Measurements from ENCODE around the gene NID1.

Gene NID1

GRCh38 chr1:236066828-236067386 lies 2.0 kb upstream of the NID1 start:
- DNase-seq (ENCODE audit: low spot score) (no peak), FAIRE-seq (no peak)

DNA sequence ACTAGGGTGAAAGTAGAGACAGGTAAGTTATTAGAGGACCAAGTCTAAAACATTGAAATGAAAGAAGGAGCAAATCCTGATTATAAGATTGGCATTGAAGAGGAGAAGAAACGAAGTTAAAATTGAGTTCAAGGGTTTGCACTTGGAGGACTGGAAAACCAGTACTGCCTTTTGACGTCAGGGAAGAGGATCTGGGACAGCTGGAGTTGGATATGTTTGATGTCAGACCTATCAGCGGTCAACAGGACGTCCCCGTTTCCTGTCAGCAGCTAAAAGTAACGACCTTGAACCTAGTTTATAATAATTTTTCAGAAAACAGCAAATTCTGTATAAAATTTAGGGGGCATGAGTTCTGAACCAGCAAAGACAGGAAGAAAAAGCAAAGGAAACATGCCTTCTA lies 1.2 kb upstream of the NID1 start:
- FAIRE-seq (no peak), DNase-seq (ENCODE audit: low spot score) (no peak)

DNA sequence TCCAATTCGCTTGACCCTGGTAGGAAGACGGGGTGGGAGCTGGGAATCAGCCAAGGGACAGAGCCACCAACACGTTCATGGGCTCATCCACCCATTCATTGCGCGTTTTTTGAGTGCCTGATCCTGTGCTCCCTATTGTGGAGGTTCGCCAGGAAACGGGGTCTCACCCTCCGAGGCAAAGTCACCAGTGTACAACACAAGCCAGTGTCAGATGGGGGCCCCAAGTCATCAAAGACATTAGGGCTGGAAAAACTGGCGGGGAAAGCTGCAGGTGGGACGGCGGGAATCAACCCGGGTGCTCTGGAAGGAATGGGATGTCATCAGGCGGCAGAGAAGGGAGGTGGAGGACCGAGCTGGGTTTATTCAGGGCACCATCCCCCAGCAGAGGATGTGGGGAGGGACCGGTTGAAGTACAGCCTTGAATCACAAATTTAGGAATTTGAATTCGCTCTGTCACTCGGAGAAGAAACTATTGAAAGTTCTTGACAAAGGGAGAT lies 667 bp upstream of the NID1 start:
- no peak for DNase-seq (ENCODE audit: low spot score)
- FAIRE-seq = no peak

DNA sequence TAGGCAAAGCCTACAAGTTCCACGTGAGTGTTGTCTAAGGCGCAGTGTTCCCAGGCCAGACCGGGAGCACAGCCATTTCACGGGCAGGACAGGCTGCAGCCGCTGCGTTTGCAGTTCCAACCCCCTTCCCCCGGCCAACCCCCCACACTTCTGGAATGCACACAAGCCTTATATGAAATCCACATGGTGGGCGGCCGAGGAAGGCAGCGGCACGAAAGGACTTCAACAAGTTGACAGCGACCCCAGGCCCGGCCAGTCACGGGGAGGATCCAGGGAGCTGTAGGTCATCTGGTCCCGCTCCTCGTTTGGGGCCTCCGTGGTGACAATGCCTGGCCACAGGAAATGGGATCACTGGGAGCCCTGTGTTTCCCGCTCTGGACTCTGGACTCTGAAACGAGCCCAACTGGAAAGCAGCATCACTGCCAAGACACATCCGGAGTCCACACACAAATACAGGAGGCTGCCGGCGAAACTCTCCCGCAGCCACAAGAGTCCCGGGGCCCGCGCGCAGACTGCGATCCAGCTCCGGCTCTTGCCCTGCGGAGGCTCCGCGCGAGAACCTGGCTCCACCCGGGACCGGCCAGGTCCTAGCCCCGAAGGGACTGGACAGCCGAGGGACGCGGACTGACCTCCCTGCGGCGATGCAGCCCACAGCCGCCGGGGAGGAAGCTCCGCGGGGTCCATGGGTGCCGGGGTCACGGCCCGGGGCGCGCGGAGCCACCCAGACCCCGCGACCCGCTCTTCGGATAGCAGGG lies 794 bp downstream of the NID1 start:
- FAIRE-seq (no peak), DNase-seq (ENCODE audit: low spot score) (peak; percentile 49)

GRCh38 chr1:236063551-236063918 lies 1.4 kb downstream of the NID1 start:
- DNase-seq (ENCODE audit: low spot score) = no peak
- no peak for FAIRE-seq

DNA sequence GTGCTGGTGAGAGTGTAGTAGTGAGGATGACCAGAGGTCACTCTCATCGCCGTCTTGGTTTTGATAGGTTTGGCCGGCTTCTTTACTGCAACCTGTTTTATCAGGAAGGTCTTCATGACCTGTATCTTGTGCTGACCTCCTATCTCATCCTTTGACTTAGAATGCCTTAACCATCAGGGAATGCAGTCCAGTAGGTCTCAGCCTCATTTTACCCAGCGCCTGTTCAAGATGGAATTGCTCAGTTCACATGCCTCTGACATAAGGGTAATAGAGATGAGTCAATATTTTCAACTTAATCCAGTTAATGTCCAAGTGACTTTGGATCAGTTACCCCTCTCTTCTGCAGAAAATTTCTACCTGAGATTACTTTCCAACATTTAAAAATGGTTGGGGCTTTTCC lies 4.6 kb downstream of the NID1 start:
- DNase-seq (ENCODE audit: low spot score) (no peak), FAIRE-seq (no peak)

GRCh38 chr1:236059011-236059410 lies 5.9 kb downstream of the NID1 start:
- no peak for FAIRE-seq

DNA sequence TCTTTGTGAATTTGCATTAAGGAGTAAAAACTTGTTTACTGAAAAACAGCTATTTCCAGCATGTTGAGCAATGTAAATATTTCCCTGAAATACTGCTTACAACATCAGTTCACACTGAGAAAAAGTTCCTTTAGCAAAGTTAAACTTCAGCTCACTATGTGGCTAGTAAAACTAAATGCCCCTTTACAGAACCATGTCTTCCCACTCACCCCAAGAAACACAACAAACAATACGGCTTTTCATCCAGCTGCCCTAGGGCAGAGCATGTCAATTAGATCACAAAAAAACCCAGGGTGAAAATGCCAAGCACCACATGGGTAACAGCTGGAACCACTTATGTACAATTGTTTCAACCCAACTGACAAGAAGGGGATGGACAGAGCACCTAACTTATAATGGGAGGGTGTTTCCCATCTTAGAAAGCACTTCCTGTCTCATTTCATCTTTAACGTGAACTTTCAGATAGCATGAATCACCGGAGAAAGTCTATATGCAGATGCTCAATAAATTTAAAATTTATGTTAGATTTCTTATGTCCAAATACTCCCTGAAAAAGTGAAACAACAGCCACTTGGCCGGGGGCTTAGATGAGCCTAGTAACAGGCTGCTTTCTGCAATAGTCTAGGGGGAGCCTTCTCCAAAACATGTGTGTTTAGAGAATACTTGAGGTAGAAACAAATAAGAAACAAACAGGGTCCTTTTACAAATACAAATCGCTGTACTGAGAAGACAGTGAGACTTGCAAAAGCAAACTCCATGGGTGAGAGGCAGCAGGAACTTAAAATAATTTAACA lies 6.6 kb downstream of the NID1 start:
- no peak for FAIRE-seq
- DNase-seq (ENCODE audit: low spot score) = no peak

More at GRCh38 chr1:236059011-236059410, 5.9 kb downstream of the NID1 start:
- no peak for DNase-seq (ENCODE audit: low spot score)

DNA sequence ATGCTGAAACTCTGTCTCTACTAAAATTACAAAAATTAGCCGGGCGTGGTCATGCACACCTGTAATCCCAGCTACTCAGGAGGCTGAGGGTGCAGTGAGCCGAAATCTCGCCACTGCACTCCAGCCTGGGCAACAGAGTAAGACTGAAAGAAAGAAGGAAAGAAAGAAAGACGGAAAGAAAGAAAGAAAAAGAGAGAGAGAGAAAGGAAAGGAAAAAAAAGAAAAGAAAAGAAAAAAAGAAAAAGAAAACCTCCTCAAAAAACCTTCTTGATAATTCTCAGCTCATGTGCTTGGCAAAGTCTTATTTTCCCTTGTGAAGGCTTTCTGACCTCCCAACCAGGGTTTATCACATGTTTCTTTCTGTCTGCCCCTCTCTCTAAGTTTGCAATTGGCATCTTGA lies 7.3 kb downstream of the NID1 start:
- DNase-seq (ENCODE audit: low spot score) = no peak
- no peak for FAIRE-seq

GRCh38 chr1:236052232-236052993 lies 12.5 kb downstream of the NID1 start:
- DNase-seq (ENCODE audit: low spot score) = no peak
- FAIRE-seq = no peak

DNA sequence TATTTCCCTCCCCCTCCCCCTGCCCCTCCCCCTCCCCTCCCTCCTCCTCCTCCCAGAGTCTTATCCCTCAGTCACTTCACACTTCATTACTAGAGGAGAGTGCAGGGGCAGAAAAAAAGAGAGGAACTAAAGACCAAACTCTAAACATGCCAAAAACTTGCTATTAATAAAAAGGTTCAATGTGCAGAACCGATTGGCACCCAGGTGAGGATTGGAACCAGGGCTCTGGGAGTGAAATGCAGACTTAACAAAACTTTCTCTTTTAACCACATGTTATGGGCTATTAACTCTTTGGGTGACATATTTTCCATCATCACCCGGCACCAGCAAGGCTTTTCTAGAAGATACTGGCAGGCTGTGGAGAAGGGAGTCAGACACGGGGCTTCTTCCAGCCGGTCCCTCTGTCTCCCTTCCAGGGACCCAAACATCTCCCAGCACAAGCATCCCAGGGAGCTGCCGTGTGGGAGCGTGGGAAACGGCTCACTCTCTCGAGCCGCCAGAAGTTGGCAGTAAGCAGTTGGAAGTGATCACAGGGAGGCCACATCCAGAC lies 13.6 kb downstream of the NID1 start:
- DNase-seq (ENCODE audit: low spot score) (no peak), FAIRE-seq (no peak)

DNA sequence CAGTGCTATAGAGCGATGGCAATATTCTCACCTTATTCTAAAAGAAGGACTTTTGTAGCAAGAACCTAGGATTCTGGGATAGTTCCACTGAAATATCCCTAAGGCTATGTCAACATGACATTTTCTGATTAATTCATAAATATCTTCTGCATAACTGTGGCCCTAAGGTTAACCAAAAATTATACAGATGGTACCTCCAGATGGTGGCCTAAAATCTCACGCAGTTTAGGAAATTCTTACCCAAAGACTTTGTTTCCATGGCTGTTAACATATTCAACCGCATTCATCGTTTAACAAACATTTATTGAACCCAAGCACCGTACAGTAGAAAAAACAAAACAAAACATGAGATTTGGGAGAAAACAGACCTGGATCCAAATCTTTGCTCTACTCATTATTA lies 19.1 kb downstream of the NID1 start:
- no peak for DNase-seq (ENCODE audit: low spot score)
- no peak for FAIRE-seq

DNA sequence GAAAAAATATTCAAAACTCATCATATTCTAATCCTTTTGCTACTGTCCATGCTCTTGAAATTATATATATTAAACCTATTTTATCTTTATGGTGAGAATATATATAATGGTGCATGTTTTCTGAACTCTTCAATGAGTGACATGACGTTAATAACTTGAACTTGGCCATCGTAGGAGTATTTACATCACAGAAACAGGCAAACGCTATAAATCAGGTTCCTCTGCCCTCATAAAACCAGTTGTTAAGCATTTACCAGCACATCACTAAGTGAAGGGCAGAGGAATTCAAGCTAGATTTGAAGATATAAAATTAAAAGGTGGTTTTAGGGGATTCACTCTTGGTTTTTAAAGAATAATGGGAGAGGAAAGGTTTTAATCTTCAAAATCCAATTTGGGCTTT lies 20.5 kb downstream of the NID1 start:
- DNase-seq (ENCODE audit: low spot score) = no peak
- FAIRE-seq = no peak

DNA sequence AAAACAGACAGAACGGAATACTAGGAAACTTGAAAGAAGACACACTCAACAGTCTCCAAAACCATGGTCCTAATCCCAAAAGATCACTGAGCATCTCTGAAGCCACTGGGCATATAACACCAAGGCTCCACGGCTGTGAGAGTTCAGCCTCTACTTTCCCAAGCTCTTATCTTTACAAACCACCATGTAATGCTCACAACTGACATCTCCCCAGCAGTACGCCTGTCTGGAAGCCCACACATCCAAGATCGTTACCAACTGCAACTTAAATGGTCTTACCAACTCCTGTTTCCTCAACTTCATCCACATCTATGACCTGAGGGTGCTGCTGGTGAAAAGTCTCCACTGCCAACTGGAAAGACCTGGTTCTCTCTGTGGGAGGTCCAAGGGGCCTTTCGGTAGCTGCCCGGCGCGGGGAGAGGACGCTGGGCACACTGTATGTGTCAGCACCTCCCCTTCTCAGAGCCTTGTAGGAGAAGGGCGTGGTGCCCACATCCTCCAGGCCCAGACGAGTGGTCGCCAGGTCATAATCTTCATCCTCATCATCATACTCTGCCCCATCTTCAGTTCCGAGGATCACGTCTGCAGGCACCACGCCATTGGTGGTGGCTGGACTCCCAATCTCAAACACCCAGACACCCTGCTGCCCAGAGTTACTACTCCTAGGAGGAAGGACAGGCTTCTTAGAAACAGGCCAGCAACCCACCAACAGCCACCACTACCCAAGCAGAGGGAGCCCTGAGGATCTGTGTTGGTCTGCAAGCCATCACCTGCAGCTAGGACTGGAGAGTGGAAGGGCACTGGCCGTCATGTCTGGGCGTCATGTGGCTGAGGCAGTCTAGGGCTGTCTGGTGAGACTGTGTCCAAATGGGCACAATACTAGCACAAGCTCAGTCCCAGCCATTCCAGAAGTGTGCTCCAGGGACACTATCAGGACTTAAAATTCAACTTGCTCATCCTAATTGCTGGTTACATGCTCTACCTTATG lies 23.0 kb downstream of the NID1 start:
- no peak for DNase-seq (ENCODE audit: low spot score)
- no peak for FAIRE-seq

- FAIRE-seq (no peak), DNase-seq (ENCODE audit: low spot score) (no peak)
These were observed 24.9 kb downstream of the NID1 start for GRCh38 chr1:236039740-236040685.

GRCh38 chr1:236038034-236038433 lies 26.9 kb downstream of the NID1 start:
- DNase-seq (ENCODE audit: low spot score) = no peak
- FAIRE-seq = no peak

GRCh38 chr1:236035681-236036101 lies 29.2 kb downstream of the NID1 start:
- DNase-seq (ENCODE audit: low spot score) = no peak
- FAIRE-seq = no peak

GRCh38 chr1:236033336-236033735 lies 31.6 kb downstream of the NID1 start:
- FAIRE-seq (no peak), DNase-seq (ENCODE audit: low spot score) (no peak)

GRCh38 chr1:236030534-236030933 lies 34.4 kb downstream of the NID1 start:
- no peak for FAIRE-seq

More at GRCh38 chr1:236030534-236030933, 34.4 kb downstream of the NID1 start:
- DNase-seq (ENCODE audit: low spot score) = no peak
